Astrocyte of the cerebellum (primary cell): Measurements from ENCODE around the gene TMED5.
"Not testable (repeated sequence)": the region's sequence is repeated elsewhere in the genome, so short reads cannot be mapped to it uniquely, and the experiment has no call there.

Experiments used
- DNase-seq: peaks from one replicate; pipeline ENCODE4 v3.0.0-alpha.2; 2011; ENCODE audit warnings: low read depth
- H3K4me3 ChIP-seq: 2 replicates; pipeline ENCODE4 v1.5.1; 2011; ENCODE audit warnings: mild to moderate bottlenecking, low read depth, low read length, moderate library complexity
- in situ Hi-C: cut with HindIII; loops from 2 replicates; pipeline ENCODE4 v1.10.0; 2017; ENCODE audit warnings: low sequenced_read_pairs
- TF ChIP-seq, protein P1 (sequence below): IDR thresholded peaks from 2 replicates; pipeline ENCODE4 v1.5.1; 2012; ENCODE audit warnings: low read length, low read depth, moderate library complexity, mild to moderate bottlenecking; ENCODE audit errors: missing control alignments

TMED5 gene

DNA sequence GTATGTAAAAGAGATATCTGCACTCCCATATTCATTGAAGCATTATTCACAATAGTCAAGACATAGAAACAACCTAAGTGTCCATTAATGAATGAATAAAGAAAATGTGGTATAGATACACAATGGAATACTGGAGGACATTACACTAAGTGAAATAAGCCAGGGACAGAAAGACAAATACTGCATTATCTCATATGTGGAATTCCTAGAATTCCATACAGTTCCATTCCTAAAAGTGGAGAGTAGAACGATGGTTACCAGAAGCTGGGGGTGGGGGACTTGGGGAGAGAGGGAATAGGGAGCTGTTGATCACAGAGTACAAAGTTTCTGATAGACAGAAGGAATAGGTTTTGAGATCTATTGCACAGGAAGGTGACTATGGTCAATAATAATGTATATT, 7.4 kb downstream of the TMED5 start:
- TF ChIP-seq, protein P1, sequence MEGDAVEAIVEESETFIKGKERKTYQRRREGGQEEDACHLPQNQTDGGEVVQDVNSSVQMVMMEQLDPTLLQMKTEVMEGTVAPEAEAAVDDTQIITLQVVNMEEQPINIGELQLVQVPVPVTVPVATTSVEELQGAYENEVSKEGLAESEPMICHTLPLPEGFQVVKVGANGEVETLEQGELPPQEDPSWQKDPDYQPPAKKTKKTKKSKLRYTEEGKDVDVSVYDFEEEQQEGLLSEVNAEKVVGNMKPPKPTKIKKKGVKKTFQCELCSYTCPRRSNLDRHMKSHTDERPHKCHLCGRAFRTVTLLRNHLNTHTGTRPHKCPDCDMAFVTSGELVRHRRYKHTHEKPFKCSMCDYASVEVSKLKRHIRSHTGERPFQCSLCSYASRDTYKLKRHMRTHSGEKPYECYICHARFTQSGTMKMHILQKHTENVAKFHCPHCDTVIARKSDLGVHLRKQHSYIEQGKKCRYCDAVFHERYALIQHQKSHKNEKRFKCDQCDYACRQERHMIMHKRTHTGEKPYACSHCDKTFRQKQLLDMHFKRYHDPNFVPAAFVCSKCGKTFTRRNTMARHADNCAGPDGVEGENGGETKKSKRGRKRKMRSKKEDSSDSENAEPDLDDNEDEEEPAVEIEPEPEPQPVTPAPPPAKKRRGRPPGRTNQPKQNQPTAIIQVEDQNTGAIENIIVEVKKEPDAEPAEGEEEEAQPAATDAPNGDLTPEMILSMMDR, result no peak
- in situ Hi-C loops, result loop anchor here (5.0 kb wide), 1 partner anchor 85 kb away; no protein-coding TSS in a partner anchor
- no peak overlapping the region for H3K4me3 ChIP-seq
- DNase-seq, result no peak

DNA sequence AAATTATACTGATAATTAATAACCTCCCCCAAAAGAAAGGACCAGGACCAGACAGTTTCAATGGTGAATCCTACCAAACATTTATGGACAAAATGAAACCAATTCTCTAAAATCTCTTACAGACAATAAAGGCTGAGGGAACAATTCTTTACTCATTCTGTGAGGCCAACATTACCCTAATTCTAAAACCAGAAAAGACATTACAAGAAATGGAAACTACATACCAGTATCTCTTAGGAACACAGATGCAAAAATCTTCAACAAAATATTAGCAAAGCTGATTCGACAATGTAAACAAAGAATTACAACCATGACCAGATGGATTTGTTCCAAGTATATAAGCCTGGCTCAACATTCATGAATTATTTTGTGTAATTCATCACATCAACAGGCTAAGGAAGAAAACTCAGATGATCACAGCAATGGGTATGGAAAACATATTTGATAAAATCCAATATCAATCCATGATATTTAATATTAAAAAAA, 8.6 kb downstream of the TMED5 start:
- DNase-seq, result no peak
- in situ Hi-C loops, result loop anchor here (5.0 kb wide), 1 partner anchor 84 kb away; no protein-coding TSS in a partner anchor
- TF ChIP-seq, protein P1, result no peak
- H3K4me3 ChIP-seq, result no peak overlapping the region

DNA sequence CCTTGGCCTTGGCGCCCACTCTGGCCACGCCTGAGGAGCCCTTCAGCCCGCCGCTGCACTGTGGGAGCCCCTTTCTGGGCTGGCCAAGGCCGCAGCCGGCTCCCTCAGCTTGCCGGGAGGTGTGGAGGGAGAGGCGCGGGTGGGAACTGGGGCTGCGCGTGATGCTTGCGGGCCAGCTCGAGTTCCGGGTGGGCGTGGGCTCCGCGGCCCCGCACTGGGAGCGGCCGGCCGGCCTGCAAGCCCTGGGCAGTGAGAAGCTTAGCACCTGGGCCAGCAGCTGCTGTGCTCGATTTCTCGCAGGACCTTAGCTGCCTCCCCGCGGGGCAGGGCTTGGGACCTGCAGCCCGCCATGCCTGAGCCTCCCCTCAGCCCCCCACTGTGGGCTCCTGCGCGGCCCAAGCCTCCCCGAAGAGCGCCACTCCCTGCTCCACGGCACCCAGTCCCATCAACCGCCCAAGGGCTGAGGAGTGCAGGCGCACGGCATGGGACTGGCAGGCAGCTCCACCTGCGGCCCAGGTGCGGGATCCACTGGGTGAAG, 10.0 kb downstream of the TMED5 start:
- not testable (repeated sequence) for H3K4me3 ChIP-seq, DNase-seq
- in situ Hi-C loops, result loop anchor here (5.0 kb wide), 1 partner anchor 83 kb away; no protein-coding TSS in a partner anchor

DNA sequence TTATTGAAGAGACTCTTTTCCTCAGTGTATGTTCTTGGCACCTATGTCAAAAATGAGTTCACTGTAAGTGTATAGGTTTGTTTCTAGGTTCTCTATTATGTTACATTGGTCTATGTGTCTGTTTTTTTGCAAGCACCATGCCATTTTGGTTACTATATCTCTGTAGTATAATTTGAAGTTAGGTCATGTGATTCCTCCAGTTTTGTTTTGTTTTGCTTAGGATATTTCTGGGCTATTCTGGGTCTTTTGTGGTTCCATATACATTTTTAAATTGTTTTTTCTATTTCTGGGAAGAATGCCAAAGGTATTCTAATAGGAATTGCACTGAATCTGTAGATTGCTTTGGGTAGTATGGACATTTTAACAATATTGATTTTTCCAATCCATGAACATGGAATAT, 13.2 kb downstream of the TMED5 start:
- TF ChIP-seq, protein P1, result no peak
- in situ Hi-C loops, result no loop called here
- DNase-seq, result no peak
- no peak overlapping the region for H3K4me3 ChIP-seq

DNA sequence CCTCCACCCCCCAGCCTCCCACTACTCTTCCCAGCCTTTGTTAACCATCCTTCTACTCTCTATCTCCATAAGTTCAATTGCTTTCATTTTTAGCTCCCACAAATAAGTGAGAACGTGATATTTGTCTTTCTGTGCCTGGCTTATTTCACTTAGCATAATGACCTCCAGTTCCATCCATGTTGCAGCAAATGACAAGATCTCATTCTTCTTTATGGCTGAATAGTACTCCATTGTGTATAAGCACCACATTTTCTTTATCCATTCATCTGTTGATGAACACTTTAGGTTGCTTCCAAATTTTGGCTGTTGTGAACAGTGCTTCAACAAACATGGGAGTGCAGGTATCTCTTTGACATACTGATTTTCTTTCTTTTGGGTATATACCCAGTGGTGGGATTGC, 14.3 kb downstream of the TMED5 start:
- H3K4me3 ChIP-seq, DNase-seq, in situ Hi-C loops: not testable (repeated sequence)

DNA sequence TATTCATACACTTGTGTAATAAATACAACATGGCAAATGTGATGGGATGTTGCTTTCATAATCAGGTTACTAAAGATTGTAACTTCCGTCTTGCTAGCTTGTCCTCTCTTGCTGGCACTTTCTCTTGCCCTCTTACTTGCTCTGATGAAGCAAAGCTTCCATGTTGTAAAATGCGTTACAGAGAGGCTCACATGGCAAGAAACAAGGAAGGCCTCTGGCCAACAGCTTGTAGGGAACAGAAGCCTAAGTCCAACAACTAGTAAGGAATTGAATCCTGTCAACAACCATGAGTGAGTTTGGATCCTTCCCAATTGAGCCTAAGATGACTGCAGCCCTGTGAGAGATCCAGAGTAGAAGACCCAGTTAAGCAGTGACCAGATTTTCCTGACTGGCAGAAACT, 15.4 kb downstream of the TMED5 start:
- no peak for DNase-seq
- no peak overlapping the region for H3K4me3 ChIP-seq
- TF ChIP-seq, protein P1, result no peak
- in situ Hi-C loops, result no loop called here

DNA sequence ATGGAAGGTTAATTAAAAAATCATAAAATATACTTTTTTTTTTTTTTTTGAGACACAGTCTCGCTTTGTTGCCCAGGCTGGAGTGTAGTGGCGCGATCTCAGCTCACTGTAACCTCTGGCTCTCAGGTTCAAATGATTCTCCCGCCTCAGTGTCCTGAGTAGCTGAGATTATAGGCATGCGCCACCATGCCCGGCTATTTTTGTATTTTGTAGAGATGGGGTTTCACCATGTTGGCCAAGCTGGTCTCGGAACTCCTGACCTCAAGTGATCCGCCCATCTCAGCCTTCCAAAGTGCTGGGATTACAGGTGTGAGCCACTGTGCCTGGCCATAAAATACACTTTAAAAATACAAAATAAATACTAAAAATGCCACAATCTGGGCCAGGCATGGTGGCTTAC, 16.9 kb downstream of the TMED5 start:
- in situ Hi-C loops, DNase-seq, H3K4me3 ChIP-seq: not testable (repeated sequence)

DNA sequence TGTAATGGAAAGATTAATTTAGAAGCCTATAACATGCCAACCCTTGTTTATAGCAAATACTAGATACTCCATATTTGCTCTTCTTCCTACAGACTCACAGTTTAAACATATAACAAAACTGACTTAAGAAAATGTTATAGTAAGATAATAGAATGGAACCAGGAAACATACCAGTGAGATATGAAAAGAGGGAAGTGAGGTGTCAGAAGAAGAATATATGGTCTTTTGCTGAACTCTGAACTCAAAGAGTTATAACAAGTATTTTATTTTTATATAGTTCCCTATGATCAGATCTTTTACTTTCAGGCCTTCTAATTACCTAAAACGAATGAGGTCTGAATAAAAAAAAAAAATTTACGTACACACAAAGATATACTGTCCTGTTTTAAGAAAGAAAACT, 20.9 kb downstream of the TMED5 start:
- H3K4me3 ChIP-seq, result no peak overlapping the region
- TF ChIP-seq, protein P1, result no peak
- no peak for DNase-seq
- in situ Hi-C loops, result no loop called here
